Measurements from ENCODE around the gene CRISPLD2.

- TF ChIP-seq CTCF (conservative IDR thresholded peaks at IDR 0.05 in 1 of 2, IDR thresholded peaks at IDR 0.05 in 1 of 2; ENCODE audit: low read depth in 1 of 2, low read length in 2 of 2): no peak
- TF ChIP-seq EZH2 (IDR thresholded peaks at IDR 0.05; ENCODE audit: low read length, missing control alignments): no peak
Measured at GRCh38 chr16:84953190-84953746, 133.5 kb downstream of the CRISPLD2 start.
